ENCODE results near the gene MAB21L1. TPM values are rescaled to one million over a fixed set of nuclear protein-coding genes. Genes with fewer than 3 reads are reported as not detected.

The MAB21L1 gene
- total RNA-seq, 1 donor from 2014 or later, result 0.94 TPM

GRCh38 chr13:35479038-35479492 lies 2.6 kb upstream of the MAB21L1 start:
- no peak for DNase-seq

- no peak for DNase-seq
These were observed 2.0 kb upstream of the MAB21L1 start for GRCh38 chr13:35478271-35479037.

- no peak for DNase-seq
These were observed 977 bp upstream of the MAB21L1 start for GRCh38 chr13:35477386-35477946.

DNA sequence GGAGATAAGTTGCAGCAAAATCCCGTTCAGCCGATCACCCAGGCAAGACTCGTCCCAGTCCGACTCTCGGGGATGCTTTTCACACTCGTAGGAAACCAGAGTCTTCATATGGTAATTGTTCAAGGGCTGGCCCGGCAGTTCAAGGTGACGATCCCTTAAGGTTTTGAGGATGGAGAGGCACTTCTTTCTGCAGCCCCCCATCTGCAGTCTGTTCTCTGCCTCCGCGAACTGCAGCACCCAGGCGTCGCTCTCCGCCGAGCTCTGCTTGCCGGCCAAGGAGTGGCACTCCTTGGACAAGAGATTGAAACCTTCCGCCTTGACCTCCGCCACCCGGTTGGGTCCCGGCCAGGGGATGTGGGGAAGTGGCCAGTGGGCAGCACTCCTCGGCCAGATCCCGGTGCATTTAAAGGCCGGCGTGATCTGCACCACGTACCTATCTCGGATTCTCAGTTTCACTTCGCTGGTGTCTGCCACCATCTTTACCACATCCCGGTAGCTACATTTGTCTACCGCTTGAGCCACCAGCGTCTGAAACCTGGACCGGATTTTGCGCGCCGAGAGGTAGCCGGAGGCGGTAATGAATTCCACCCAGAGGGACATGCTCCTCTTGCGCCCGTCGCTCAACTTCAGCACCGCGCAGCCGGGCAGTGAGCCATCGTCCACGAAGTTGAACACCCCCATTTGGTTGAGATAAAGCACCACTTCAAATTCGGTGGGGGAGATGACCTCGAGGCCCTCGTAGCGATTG lies 1.1 kb downstream of the MAB21L1 start:
- DNase-seq, result no peak

GRCh38 chr13:35474496-35475211 lies 1.8 kb downstream of the MAB21L1 start:
- DNase-seq, result no peak

- DNase-seq, result no peak
These were observed 2.7 kb downstream of the MAB21L1 start for GRCh38 chr13:35473802-35474201.

GRCh38 chr13:35473206-35473775 lies 3.2 kb downstream of the MAB21L1 start:
- no peak for DNase-seq

GRCh38 chr13:35472323-35472881 lies 4.1 kb downstream of the MAB21L1 start:
- DNase-seq, result no peak

DNA sequence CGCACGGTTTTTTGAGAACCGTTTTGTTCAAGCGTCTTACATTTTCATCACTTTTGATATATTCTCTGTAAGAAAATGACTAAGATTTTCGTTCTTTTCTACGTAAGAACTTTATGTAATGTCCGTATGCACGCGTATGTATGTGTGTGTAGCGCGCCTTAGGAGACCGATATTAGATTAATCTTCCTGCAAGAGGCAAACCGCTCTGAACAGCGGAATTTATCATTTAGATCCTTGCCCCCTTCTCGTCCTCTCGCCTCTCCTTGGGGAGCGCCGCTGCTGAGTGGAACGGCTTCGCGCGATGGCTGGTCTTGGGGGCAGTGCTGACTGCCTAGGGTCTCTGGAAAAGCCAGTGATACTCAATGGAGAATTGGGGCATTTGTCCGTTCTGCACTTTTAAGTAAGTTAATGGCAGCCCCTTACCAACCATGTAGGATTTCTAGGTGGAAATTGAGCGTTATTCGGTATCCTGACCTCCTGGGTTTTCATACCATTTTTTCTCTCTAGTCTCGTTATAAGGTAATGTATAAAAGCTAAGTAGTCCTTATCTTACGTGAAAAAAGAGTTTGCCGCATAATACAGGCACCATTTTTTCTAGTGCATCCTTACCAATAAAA lies 4.7 kb downstream of the MAB21L1 start:
- no peak for DNase-seq

DNA sequence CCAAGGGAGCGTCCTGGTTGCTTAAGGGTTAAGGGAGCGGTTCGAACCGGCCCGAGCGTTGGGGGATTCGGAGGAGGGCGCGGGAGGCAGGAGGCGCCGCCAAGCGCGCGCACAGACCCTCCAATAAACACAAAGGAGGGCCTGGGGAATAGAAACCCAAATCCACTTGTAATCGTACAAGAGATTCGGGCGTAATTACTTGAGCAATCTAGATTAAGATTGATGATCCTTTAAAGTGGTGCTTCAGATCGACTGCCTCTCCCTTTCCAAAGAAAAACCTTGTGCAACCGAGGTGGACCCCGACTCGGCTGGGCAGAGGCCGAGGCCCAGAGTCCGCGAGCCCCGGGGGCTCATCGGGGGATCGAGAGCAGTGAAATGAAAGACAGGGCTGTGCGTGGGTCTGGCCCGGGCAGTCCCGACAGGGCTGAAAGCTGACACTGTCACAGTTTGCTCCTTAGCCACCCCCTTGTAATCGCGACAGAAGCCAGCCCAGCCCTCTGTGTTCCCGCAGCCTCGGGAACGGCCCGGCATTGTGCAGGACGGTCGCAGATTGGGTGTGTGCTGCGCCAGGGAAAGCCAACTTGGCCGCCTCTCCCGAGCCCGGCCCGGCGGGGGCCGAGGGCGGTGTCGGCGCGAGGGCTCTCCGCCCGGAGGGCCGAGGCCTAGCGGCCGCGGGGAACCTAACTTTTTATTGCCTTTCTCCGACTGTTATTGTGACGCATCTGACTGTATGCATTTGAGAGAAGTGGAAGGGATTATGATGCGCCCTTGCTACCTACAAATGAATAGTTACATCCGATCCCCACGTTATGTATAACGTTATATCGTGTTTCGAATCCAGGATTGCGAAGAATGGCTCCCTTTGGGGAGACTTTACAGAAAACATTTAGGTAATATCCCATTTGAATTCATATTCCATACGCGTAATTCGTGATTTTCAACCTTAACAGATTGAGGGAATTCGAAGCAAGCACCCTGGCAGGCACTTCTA lies 5.5 kb downstream of the MAB21L1 start:
- DNase-seq, result no peak

DNA sequence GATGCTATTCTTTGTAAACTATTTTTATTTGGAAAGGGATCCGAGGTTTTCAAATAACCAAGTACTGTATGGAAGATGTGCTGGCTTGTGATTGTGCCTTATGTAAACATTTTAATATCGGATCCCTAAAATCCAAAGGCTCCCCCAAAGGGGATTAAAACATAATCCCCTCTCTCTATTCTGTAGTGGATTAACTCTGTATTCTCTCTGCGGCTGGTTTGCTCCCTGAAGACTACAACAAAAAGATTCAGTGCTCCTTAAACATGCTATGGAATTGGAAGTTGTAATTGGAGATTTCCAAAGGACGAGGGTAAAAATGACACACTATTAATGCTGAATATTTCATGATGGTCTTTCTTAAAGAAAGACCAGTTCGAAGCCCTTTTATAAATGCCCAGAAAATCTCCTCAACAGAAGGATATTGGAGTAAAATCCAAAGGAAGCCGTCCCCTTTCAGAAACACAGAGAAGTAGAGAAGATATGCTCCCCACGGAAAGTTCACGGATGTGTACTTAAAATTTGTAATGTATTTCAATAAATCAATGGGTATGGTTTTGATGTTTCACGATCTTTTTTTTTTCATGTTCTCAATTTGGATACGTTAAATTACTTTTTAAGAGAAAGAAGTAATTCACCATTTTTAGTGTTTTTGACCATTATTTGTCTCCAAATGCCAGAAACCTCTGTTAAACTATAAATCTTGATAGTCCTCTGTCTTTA lies 6.5 kb downstream of the MAB21L1 start:
- no peak for DNase-seq

GRCh38 chr13:35468195-35468594 lies 8.3 kb downstream of the MAB21L1 start:
- DNase-seq, result no peak

DNA sequence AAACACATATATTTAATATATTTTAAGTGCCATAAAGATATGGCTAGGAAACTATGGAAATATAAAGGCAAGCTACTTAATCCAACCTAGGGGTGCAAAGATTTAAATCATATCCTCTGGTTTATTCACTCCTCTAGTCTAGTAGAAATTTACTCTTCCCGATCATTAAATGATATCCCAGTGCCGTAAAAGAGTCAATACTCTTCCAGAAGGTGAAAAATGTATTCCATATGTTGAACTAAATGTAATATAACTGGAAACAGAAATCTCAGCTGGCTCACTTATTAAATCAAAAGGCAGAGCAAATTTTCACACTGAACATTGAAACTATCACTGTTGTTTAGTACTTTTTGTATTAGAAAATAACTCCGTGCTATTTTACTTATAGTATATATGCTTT lies 11.1 kb downstream of the MAB21L1 start:
- no peak for DNase-seq

- DNase-seq, result no peak
These were observed 16.4 kb downstream of the MAB21L1 start for GRCh38 chr13:35460061-35460460.

DNA sequence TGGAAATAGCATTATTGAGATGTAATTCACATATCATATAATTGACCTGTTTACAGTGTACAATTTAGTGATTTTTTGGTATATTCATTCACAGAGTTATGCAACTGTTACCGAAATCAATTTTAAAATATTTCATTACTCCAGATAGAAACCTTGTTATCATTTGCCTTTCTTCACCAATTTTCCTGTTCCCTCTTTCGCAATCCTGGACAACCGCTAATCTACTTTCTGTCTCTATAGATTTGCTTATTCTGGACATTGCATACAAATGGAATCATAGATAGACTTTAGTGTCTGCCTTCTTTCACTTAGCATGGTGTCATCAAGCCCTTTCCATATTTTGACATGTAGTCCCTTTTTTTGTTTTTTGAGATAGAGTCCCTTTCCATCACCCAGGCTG lies 19.2 kb downstream of the MAB21L1 start:
- DNase-seq, result no peak

DNA sequence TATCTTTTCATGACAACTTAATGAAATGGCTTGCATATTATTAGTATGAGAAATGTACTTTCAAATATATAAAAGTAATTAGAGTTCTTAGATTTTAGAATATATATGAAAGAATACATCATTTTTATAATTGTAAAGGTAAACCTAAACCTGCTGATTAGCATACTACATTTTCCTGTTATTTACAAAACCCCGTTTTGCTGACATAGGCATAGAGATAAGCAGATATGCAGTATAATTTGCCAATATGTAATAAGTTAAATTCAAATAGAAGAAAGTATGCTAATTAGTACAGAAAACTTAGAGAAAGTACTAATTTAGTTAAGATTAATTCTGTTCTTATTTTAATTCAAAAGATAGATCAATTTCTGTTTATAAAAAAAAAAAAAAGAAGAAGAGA lies 21.5 kb downstream of the MAB21L1 start:
- no peak for DNase-seq

GRCh38 chr13:35449821-35450220 lies 26.7 kb downstream of the MAB21L1 start:
- DNase-seq, result no peak

GRCh38 chr13:35448465-35448864 lies 28.0 kb downstream of the MAB21L1 start:
- no peak for DNase-seq

Data from occipital lobe (tissue), 2 donors.